ENCODE results near the gene ATR.

GRCh38 chr3:142459929-142460328 lies 118.6 kb downstream of the ATR start:
- TF ChIP-seq CTCF (IDR thresholded peaks at IDR 0.05 in 4 of 5, conservative IDR thresholded peaks at IDR 0.05 in 1 of 5) (no peak), POLR2A (IDR thresholded peaks at IDR 0.05) (no peak)
